HepG2 (cell line): ENCODE measurements around the gene KLHL5. TPM values are rescaled to one million over a fixed set of nuclear protein-coding genes. Genes with fewer than 3 reads are reported as not detected.

ENCODE experiments used
- ARHGAP35 ChIP-seq: sonication (generic); formaldehyde crosslinking; IDR thresholded peaks from 2 replicates; pipeline ENCODE4 v1.9.0; 2022; ENCODE audit warnings: mild to moderate bottlenecking, inconsistent platforms, moderate library complexity, missing genetic modification reagents, borderline replicate concordance
- BRCA1 ChIP-seq: sonication (generic); formaldehyde crosslinking; IDR thresholded peaks from 2 replicates; pipeline ENCODE4 v1.4.0; 2020; ENCODE audit warnings: missing genetic modification reagents
- CEBPB ChIP-seq: IDR thresholded peaks from 2 replicates; pipeline ENCODE4 v1.6.1; 2011; ENCODE audit warnings: low read depth, low read length, improper control_type of control experiment, borderline replicate concordance
- CENPX ChIP-seq: sonication (generic); formaldehyde crosslinking; IDR thresholded peaks from 2 replicates; pipeline ENCODE4 v1.9.0; 2021; ENCODE audit warnings: mild to moderate bottlenecking, missing genetic modification reagents, moderate library complexity
- EHMT2 ChIP-seq: fragments of 200-600 bp; sonication (generic); IDR thresholded peaks from 2 replicates; pipeline ENCODE4 v1.7.0; 2017; ENCODE audit warnings: antibody characterized with exemption, low read depth, low read length, borderline replicate concordance
- GLI4 ChIP-seq: sonication (generic); formaldehyde crosslinking; IDR thresholded peaks from 2 replicates; pipeline ENCODE4 v1.5.1; 2020; ENCODE audit warnings: missing genetic modification reagents, mild to moderate bottlenecking, moderate library complexity, borderline replicate concordance
- KDM4B ChIP-seq: sonication (generic); formaldehyde crosslinking; IDR thresholded peaks from 2 replicates; pipeline ENCODE4 v1.4.0; 2020; ENCODE audit warnings: missing genetic modification reagents
- KLF15 ChIP-seq: sonication (generic); formaldehyde crosslinking; IDR thresholded peaks from 2 replicates; pipeline ENCODE4 v1.8.1; 2023; ENCODE audit warnings: borderline replicate concordance, mild to moderate bottlenecking, inconsistent platforms, missing genetic modification reagents, mixed read lengths
- MLLT10 ChIP-seq: sonication (generic); formaldehyde crosslinking; IDR thresholded peaks from 2 replicates; pipeline ENCODE4 v1.4.0; 2020; ENCODE audit warnings: missing genetic modification reagents
- NFIC ChIP-seq: IDR thresholded peaks from 2 replicates; pipeline ENCODE4 v1.6.1; 2012; ENCODE audit warnings: mild to moderate bottlenecking, low read length, inconsistent platforms
- NKX3-1 ChIP-seq: sonication (generic); formaldehyde crosslinking; IDR thresholded peaks from 2 replicates; pipeline ENCODE4 v1.5.0; 2020; ENCODE audit warnings: missing genetic modification reagents
- POGZ ChIP-seq: sonication (generic); formaldehyde crosslinking; IDR thresholded peaks from 2 replicates; pipeline ENCODE4 v1.4.0; 2020; ENCODE audit warnings: mild to moderate bottlenecking, missing genetic modification reagents
- RAD51 ChIP-seq: fragments of 450-650 bp; IDR thresholded peaks from 2 replicates; pipeline ENCODE4 v1.6.1; 2016; ENCODE audit warnings: borderline replicate concordance
- REXO4 ChIP-seq: sonication (generic); formaldehyde crosslinking; IDR thresholded peaks from 2 replicates; pipeline ENCODE4 v1.8.0; 2022; ENCODE audit warnings: missing genetic modification reagents, mild to moderate bottlenecking, borderline replicate concordance
- SIX4 ChIP-seq: sonication (generic); formaldehyde crosslinking; IDR thresholded peaks from 2 replicates; pipeline ENCODE4 v1.4.0; 2020; ENCODE audit warnings: missing genetic modification reagents
- SMAD1 ChIP-seq: sonication (generic); formaldehyde crosslinking; IDR thresholded peaks from 2 replicates; pipeline ENCODE4 v1.4.0; 2020; ENCODE audit warnings: missing genetic modification reagents, low read depth, mild to moderate bottlenecking, borderline replicate concordance
- SNAI1 ChIP-seq: sonication (generic); formaldehyde crosslinking; IDR thresholded peaks from 2 replicates; pipeline ENCODE4 v1.5.0; 2020; ENCODE audit warnings: mild to moderate bottlenecking, missing genetic modification reagents, borderline replicate concordance
- SP5 ChIP-seq: IDR thresholded peaks from 2 replicates; pipeline ENCODE4 v1.6.1; 2016; ENCODE audit warnings: low read depth, borderline replicate concordance
- TOPORS ChIP-seq: sonication (generic); formaldehyde crosslinking; IDR thresholded peaks from 2 replicates; pipeline ENCODE4 v1.8.0; 2023; ENCODE audit warnings: mild to moderate bottlenecking, missing genetic modification reagents
- U2AF1 ChIP-seq: fragments of 200-400 bp; formaldehyde crosslinking; optimal IDR thresholded peaks from 2 replicates; pipeline ENCODE3; 2017; ENCODE audit warnings: mild to moderate bottlenecking, low read depth, low read length
- ZBTB20 ChIP-seq: sonication (generic); formaldehyde crosslinking; IDR thresholded peaks from 2 replicates; pipeline ENCODE4 v1.8.1; 2023; ENCODE audit warnings: missing genetic modification reagents, low read depth, mild to moderate bottlenecking, borderline replicate concordance
- ZC3H4 ChIP-seq: sonication (generic); formaldehyde crosslinking; IDR thresholded peaks from 2 replicates; pipeline ENCODE4 v1.4.0; 2020; ENCODE audit warnings: missing genetic modification reagents, borderline replicate concordance
- ZNF136 ChIP-seq: sonication (generic); formaldehyde crosslinking; IDR thresholded peaks from 2 replicates; pipeline ENCODE4 v1.8.1; 2022; ENCODE audit warnings: low read depth, mild to moderate bottlenecking, moderate library complexity, missing genetic modification reagents
- ZNF343 ChIP-seq: sonication (generic); formaldehyde crosslinking; IDR thresholded peaks from 2 replicates; pipeline ENCODE4 v1.4.0; 2020; ENCODE audit warnings: mild to moderate bottlenecking, missing genetic modification reagents
- ZNF496 ChIP-seq: sonication (generic); formaldehyde crosslinking; IDR thresholded peaks from 2 replicates; pipeline ENCODE4 v1.8.1; 2023; ENCODE audit warnings: mild to moderate bottlenecking, moderate library complexity, missing genetic modification reagents; ENCODE audit not compliant: insufficient replicate concordance
- ZNF607 ChIP-seq: sonication (generic); formaldehyde crosslinking; IDR thresholded peaks from 2 replicates; pipeline ENCODE4 v1.5.1; 2020; ENCODE audit warnings: missing genetic modification reagents, mild to moderate bottlenecking, borderline replicate concordance
- ZNF788 ChIP-seq: sonication (generic); formaldehyde crosslinking; IDR thresholded peaks from 2 replicates; pipeline ENCODE4 v1.5.0; 2020; ENCODE audit warnings: mild to moderate bottlenecking, missing genetic modification reagents, borderline replicate concordance
- polyA plus RNA-seq, 8 experiments: library from polyadenylated mRNA; depleted of rRNA in 3 of 8; stranded (reverse) in 7 of 8; unstranded in 1 of 8; fragments of >200 nt; fragmentation: Illumina TruSeq in 4 of 8; extraction: Trizol in 4 of 8; gene quantifications; 2 replicates each; pipeline versions ENCODE4 v1.2.1 to v1.2.3, GENCODE V29; 2011 to 2016; ENCODE audit warnings: low read depth in 4 of 8, missing spikeins in 1 of 8, mixed read lengths in 1 of 8; ENCODE audit not compliant: insufficient read depth in 1 of 8
- total RNA-seq, 5 experiments: library from RNA; depleted of rRNA; stranded (reverse); fragments of >200 nt; fragmentation: Illumina TruSeq; extraction: Trizol; gene quantifications; 2 replicates each; pipeline ENCODE4 v1.2.3, GENCODE V29; 2016; ENCODE audit warnings: low read depth in 1 of 5
- TF ChIP-seq, protein P1 (sequence below): sonication (generic); formaldehyde crosslinking; IDR thresholded peaks from 2 replicates; pipeline ENCODE4 v1.8.1; 2023; ENCODE audit warnings: mild to moderate bottlenecking, moderate library complexity, missing genetic modification reagents
- TF ChIP-seq, protein P2 (sequence below): sonication (generic); formaldehyde crosslinking; IDR thresholded peaks from 2 replicates; pipeline ENCODE4 v1.5.0; 2020; ENCODE audit warnings: mild to moderate bottlenecking, missing genetic modification reagents

The KLHL5 gene
- total and polyA plus RNA-seq, 2 of the 13 experiments (the other 11 are each of a cell fraction or from before 2014, with no cell fraction given), result 36.2 to 38.7 TPM

DNA sequence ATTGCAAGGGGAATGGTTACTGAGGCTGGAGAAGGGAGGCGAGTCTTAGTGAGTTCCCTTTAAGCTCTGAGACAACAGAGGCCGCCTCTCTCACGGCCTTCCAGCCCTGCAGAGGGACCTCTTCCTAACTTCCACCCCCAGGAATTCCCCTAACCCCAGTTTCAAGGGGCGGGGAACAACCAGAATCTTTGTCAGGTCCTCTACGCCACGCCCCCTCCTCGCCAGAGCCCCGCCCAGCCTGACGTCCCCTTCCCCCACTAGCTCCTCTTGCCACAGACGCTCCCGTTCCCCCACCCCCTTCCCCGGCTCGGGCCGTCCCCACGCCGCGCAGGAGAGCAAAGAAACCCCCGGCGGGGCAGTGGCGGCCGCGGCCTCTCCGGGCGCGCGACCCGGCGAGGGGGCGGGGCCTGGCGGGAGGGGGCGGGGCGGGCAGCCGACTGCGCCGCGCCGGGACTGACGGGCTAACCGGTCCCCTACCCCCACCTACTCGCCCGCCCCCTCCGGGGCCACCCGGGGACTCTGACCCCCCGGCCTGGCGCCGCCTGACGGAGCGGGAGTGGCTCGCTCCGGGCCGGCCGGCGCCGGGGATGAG is 17.6 kb upstream of the KLHL5 start (continued):
- no peak for TF ChIP-seq ZNF136 (CRISPR knock-in tag)
- TF ChIP-seq ZNF496 (CRISPR knock-in tag), result no peak
- TF ChIP-seq POGZ (CRISPR knock-in tag), result no peak
- TF ChIP-seq SNAI1, result no peak
- TF ChIP-seq ZNF788, result no peak
- no peak for TF ChIP-seq NFIC
- no peak for TF ChIP-seq KDM4B (CRISPR knock-in tag)
- TF ChIP-seq RAD51, result no peak
- no peak for TF ChIP-seq MLLT10 (CRISPR knock-in tag)
- no peak for TF ChIP-seq BRCA1 (CRISPR knock-in tag)
- TF ChIP-seq TOPORS (CRISPR knock-in tag), result no peak
- TF ChIP-seq ZNF607, result no peak
- TF ChIP-seq, protein P1, sequence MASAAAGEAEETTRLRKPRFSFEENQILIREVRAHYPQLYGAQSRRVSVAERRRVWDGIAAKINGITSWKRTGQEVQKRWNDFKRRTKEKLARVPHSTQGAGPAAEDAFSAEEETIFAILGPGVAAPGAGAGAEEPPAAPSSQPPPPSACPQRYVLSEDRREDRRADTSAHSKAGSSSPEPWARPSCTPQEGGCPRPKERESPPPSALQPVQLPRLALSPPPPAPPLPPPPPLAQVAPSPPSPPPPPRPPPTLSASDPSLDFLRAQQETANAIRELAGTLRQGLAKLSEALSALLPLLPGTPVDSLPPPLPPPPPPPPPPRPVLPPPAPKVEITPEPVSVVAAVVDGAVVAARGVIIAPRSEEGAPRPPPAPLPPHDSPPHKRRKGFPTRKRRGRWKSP (CRISPR knock-in tag), result no peak; the same call in 1 of the 2 replicates
- no peak for TF ChIP-seq CENPX (CRISPR knock-in tag)
- TF ChIP-seq, protein P2, sequence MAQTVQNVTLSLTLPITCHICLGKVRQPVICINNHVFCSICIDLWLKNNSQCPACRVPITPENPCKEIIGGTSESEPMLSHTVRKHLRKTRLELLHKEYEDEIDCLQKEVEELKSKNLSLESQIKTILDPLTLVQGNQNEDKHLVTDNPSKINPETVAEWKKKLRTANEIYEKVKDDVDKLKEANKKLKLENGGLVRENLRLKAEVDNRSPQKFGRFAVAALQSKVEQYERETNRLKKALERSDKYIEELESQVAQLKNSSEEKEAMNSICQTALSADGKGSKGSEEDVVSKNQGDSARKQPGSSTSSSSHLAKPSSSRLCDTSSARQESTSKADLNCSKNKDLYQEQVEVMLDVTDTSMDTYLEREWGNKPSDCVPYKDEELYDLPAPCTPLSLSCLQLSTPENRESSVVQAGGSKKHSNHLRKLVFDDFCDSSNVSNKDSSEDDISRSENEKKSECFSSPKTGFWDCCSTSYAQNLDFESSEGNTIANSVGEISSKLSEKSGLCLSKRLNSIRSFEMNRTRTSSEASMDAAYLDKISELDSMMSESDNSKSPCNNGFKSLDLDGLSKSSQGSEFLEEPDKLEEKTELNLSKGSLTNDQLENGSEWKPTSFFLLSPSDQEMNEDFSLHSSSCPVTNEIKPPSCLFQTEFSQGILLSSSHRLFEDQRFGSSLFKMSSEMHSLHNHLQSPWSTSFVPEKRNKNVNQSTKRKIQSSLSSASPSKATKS (CRISPR knock-in tag), result no peak
- TF ChIP-seq ZBTB20 (CRISPR knock-in tag), result no peak
- no peak for TF ChIP-seq KLF15 (CRISPR knock-in tag)
- no peak for TF ChIP-seq GLI4 (CRISPR knock-in tag)
- TF ChIP-seq REXO4, result no peak
- TF ChIP-seq EHMT2, result no peak
- TF ChIP-seq SP5 (CRISPR knock-in tag), result no peak; the same call in 1 of the 2 replicates
- no peak for TF ChIP-seq ZC3H4 (CRISPR knock-in tag)
- TF ChIP-seq U2AF1, result peak; percentile 22
- no peak for TF ChIP-seq ARHGAP35
- no peak for TF ChIP-seq SIX4 (CRISPR knock-in tag)
- no peak for TF ChIP-seq CEBPB
- TF ChIP-seq SMAD1 (CRISPR knock-in tag), result no peak
- no peak for TF ChIP-seq ZNF343
- no peak for TF ChIP-seq NKX3-1 (CRISPR knock-in tag)
